ENCODE measurements around the gene PDZD4.

PDZD4 gene

GRCh38 chrX:153803211-153804099, 26.9 kb downstream of the PDZD4 start:
- no peak overlapping the region for H3K4me3 ChIP-seq (ENCODE audit: low read depth, low read length)
- in situ Hi-C loops (cut with HindIII; ENCODE audit: low sequenced_read_pairs) = no loop called here
- no peak for DNase-seq (ENCODE audit: low read depth, low spot score)
- no peak for TF ChIP-seq CTCF (IDR thresholded peaks at IDR 0.05; ENCODE audit: low read depth, low read length)

- no peak overlapping the region for H3K4me3 ChIP-seq (ENCODE audit: low read depth, low read length)
- DNase-seq (ENCODE audit: low read depth, low spot score) = no peak
- in situ Hi-C loops (cut with HindIII; ENCODE audit: low sequenced_read_pairs) = no loop called here
- TF ChIP-seq CTCF (IDR thresholded peaks at IDR 0.05; ENCODE audit: low read depth, low read length) = no peak
Observed at GRCh38 chrX:153802513-153803045, 27.8 kb downstream of the PDZD4 start.

- no peak for TF ChIP-seq CTCF (IDR thresholded peaks at IDR 0.05; ENCODE audit: low read depth, low read length)
- in situ Hi-C loops (cut with HindIII; ENCODE audit: low sequenced_read_pairs) = no loop called here
- DNase-seq (ENCODE audit: low read depth, low spot score) = no peak
Observed at GRCh38 chrX:153801669-153802068, 28.7 kb downstream of the PDZD4 start.

GRCh38 chrX:153800746-153801145, 29.6 kb downstream of the PDZD4 start:
- TF ChIP-seq CTCF (IDR thresholded peaks at IDR 0.05; ENCODE audit: low read depth, low read length) = no peak
- in situ Hi-C loops (cut with HindIII; ENCODE audit: low sequenced_read_pairs) = no loop called here
- no peak overlapping the region for H3K4me3 ChIP-seq (ENCODE audit: low read depth, low read length)
- no peak for DNase-seq (ENCODE audit: low read depth, low spot score)

More at GRCh38 chrX:153801669-153802068, 28.7 kb downstream of the PDZD4 start:
- H3K4me3 ChIP-seq (ENCODE audit: low read depth, low read length) = no peak overlapping the region

- H3K4me3 ChIP-seq (ENCODE audit: low read depth, low read length) = no peak overlapping the region
- no peak for TF ChIP-seq CTCF (IDR thresholded peaks at IDR 0.05; ENCODE audit: low read depth, low read length)
- DNase-seq (ENCODE audit: low read depth, low spot score) = no peak
- in situ Hi-C loops (cut with HindIII; ENCODE audit: low sequenced_read_pairs) = no loop called here
Observed at GRCh38 chrX:153800177-153800722, 30.1 kb downstream of the PDZD4 start.

GRCh38 chrX:153799326-153799725, 31.0 kb downstream of the PDZD4 start:
- no peak overlapping the region for H3K4me3 ChIP-seq (ENCODE audit: low read depth, low read length)
- DNase-seq (ENCODE audit: low read depth, low spot score) = no peak
- in situ Hi-C loops (cut with HindIII; ENCODE audit: low sequenced_read_pairs) = no loop called here
- no peak for TF ChIP-seq CTCF (IDR thresholded peaks at IDR 0.05; ENCODE audit: low read depth, low read length)
